Transverse colon (tissue), 4 donors: ENCODE data around the gene ACTN4. TPM values are rescaled to one million over a fixed set of nuclear protein-coding genes. Genes with fewer than 3 reads are reported as not detected.

Experiments used
- DNase-seq: peaks from one replicate; pipeline ENCODE4 v3.0.0-alpha.2; 2019
- H3K27ac ChIP-seq, 4 donors: fragments of 200-600 bp; sonication (generic); 2 replicates each; pipeline ENCODE4 v1.5.1; 2016 to 2018; ENCODE audit warnings: inconsistent platforms in 4 of 4
- H3K27me3 ChIP-seq: fragments of 200-600 bp; sonication (generic); 2 replicates; pipeline ENCODE4 v1.5.1; 2017; ENCODE audit warnings: inconsistent platforms
- H3K36me3 ChIP-seq, 4 donors: fragments of 200-600 bp; sonication (generic); 2 replicates each; pipeline ENCODE4 v1.5.1; 2017 to 2019; ENCODE audit warnings: inconsistent platforms in 4 of 4
- H3K4me1 ChIP-seq, 4 donors: fragments of 200-600 bp; sonication (generic); 2 replicates each; pipeline ENCODE4 v1.5.1; 2017 to 2020; ENCODE audit warnings: inconsistent platforms in 4 of 4
- H3K4me3 ChIP-seq, 4 donors: fragments of 200-600 bp; sonication (generic); 1 replicate in 1 of 4; 2 replicates in 3 of 4; pipeline versions ENCODE4 v1.5.1 to v1.6.1; 2017 to 2019; ENCODE audit warnings: inconsistent platforms in 4 of 4
- H3K9me3 ChIP-seq, 2 donors: fragments of 200-600 bp; sonication (generic); 2 replicates each; pipeline ENCODE4 v1.5.1; 2017 to 2019; ENCODE audit warnings: inconsistent platforms in 2 of 2
- EP300 ChIP-seq: sonication (generic); formaldehyde crosslinking; IDR thresholded peaks from one replicate; pipeline ENCODE4 v1.6.1; 2017; ENCODE audit warnings: antibody characterized with exemption, low read depth
- POLR2A ChIP-seq: fragments of 450-650 bp; IDR thresholded peaks from one replicate; pipeline ENCODE4 v1.6.1; 2016; ENCODE audit warnings: antibody characterized with exemption, mild to moderate bottlenecking, moderate library complexity
- POLR2AphosphoS5 ChIP-seq, 3 donors: sonication (generic); formaldehyde crosslinking; IDR thresholded peaks; one replicate each; pipeline ENCODE4 v1.6.1; 2016; ENCODE audit warnings: antibody characterized with exemption in 3 of 3
- WGBS, 2 donors: methylation state at CpG; one replicate each; pipeline ENCODE4 v1.1.5; 2018; ENCODE audit warnings: low coverage in 1 of 2; 5-methylcytosine and 5-hydroxymethylcytosine counted together
- in situ Hi-C, 4 donors: fragments of 200-750 bp; cut with MboI; loops; one replicate each; pipeline versions ENCODE4 v1.15.0 to v1.15.1; 2017; ENCODE audit warnings: low sequenced_read_pairs in 3 of 4, low pct_ligation_motif_present in 1 of 4, low pct_unique_long_range_greater_than_20kb in 1 of 4
- intact Hi-C: fragments of 100-400 bp; cut with DNase I; formaldehyde crosslinking; loops from one replicate; pipeline ENCODE4 v1.15.1; 2023; ENCODE audit warnings: low total_unique reads
- total RNA-seq, 4 donors: library from RNA; depleted of rRNA; stranded (reverse); fragments of >200 nt; gene quantifications; one replicate each; pipeline ENCODE4 v1.1.0, GENCODE V29; 2016
- TF ChIP-seq, protein P1 (sequence below), 5 experiments: fragments of 200-600 bp in 3 of 5; fragments of 450-650 bp in 2 of 5; sonication (generic) in 3 of 5; IDR thresholded peaks; 1 replicate in 2 of 5; 2 replicates in 3 of 5; pipeline ENCODE4 v1.5.1; 2016 to 2017; ENCODE audit warnings: antibody characterized with exemption in 5 of 5, inconsistent platforms in 3 of 5, mild to moderate bottlenecking in 2 of 5, moderate library complexity in 1 of 5

Gene ACTN4
- total RNA-seq, 4 donors from 2014 or later: 458 to 1,080 (median 723) TPM

DNA sequence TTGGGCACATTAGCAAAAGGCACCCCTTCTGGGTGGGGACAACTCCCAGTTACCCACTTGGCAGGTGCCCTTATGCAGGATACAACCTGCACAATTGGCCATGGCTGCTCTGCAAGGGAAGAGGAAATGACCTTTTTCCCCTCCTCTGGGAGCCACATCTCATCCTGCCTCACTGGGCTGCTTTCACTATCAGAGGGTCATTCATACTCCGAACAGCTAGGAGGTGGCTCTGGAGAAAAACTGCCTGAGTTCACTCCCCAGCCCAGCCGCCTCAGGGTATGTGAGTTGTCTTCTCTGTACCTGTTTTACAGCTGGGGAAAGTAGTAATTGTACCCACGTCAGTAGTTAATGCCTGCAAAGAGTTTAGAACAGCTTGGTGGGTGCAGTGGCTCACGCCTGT is 7.1 kb upstream of the ACTN4 start:
- in situ Hi-C loops: no loop called here
- Histone ChIP-seq H3K27me3 (no peaks in the 10 kb centered on the region), H3K27ac (peak overlapping the region; percentile 59 to 76 (median 70)), H3K9me3 (no peaks in the 10 kb centered on the region), H3K4me1 (peaks cover 5 to 59% (median 36%) of the 10 kb centered on the region in 4 donors), H3K36me3 (no peaks in the 10 kb centered on the region), H3K4me3 (no peak overlapping the region)
- TF ChIP-seq POLR2AphosphoS5 (IDR thresholded peaks at IDR 0.05) (peak in 2 of 3 donors; percentile 29 to 40), POLR2A (peak; percentile 24), EP300 (no peak)
- TF ChIP-seq, protein P1, sequence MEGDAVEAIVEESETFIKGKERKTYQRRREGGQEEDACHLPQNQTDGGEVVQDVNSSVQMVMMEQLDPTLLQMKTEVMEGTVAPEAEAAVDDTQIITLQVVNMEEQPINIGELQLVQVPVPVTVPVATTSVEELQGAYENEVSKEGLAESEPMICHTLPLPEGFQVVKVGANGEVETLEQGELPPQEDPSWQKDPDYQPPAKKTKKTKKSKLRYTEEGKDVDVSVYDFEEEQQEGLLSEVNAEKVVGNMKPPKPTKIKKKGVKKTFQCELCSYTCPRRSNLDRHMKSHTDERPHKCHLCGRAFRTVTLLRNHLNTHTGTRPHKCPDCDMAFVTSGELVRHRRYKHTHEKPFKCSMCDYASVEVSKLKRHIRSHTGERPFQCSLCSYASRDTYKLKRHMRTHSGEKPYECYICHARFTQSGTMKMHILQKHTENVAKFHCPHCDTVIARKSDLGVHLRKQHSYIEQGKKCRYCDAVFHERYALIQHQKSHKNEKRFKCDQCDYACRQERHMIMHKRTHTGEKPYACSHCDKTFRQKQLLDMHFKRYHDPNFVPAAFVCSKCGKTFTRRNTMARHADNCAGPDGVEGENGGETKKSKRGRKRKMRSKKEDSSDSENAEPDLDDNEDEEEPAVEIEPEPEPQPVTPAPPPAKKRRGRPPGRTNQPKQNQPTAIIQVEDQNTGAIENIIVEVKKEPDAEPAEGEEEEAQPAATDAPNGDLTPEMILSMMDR (IDR thresholded peaks at IDR 0.05): no peak
- intact Hi-C loops: loop anchor here (10.0 kb wide), 1 partner anchor 74 kb away; no protein-coding TSS in a partner anchor
- 57% methylated on average over 3 of the region's 4 CpGs; no CpG with 5 or more reads in 1 of the 2 donors for WGBS, 2 donors
- peak; percentile 53 for DNase-seq

DNA sequence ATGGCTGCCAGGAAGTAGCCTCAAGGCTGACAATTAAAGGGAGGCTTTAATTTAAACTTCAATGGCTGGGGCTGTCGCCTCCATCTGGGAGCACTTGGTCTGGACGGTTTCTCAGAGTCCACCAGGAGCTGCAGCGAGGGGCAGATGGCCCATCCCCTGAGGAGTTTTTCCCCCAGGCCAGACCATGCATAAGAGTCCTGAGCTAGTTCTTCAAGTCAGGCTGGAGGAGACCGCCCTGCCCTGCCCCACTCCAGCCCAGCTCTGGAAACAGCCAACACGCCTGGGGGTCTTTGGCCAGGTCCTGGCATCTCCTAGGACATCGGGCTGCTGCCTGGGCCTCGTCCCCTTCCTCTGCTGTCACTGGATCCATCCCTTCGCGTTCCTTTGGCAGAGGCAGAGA is 5.3 kb upstream of the ACTN4 start:
- TF ChIP-seq, protein P1 (IDR thresholded peaks at IDR 0.05): no peak
- no peak for TF ChIP-seq EP300
- no peak for TF ChIP-seq POLR2A
- no peak for TF ChIP-seq POLR2AphosphoS5 (IDR thresholded peaks at IDR 0.05)
- in situ Hi-C loops: no loop called here
- H3K27me3 ChIP-seq: no peaks in the 10 kb centered on the region
- intact Hi-C loops: loop anchor here (10.0 kb wide), 1 partner anchor 73 kb away; no protein-coding TSS in a partner anchor
- DNase-seq: no peak
- WGBS, 2 donors: 80 to 97% methylated on average over 6 to 8 of the region's 9 CpGs
- no peaks in the 10 kb centered on the region for H3K9me3 ChIP-seq
- H3K27ac ChIP-seq: peak overlapping the region; percentile 59 to 76 (median 70)
- peaks cover 0 to 61% (median 29%) of the 10 kb centered on the region in 4 donors for H3K4me1 ChIP-seq
- H3K36me3 ChIP-seq: no peaks in the 10 kb centered on the region
- no peak overlapping the region for H3K4me3 ChIP-seq

DNA sequence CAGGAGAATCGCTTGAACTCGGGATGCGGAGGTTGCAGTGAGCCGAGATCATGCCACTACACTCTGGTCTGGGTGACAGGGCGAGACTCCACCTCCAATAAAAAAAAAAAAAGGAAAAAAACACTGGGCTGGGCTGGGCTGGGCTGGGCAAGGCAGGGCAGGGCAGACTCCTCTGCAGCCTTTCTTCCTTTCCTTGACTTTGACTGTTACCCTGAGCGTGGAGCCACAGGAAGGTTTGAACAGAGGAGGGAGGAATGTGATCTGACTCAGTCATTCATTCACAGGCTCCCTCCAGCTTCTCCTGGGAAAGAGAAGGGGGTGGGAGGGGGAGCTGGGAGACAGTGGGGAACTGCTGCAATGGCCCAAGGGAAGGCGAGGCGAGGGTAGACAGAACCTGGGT is 2.7 kb upstream of the ACTN4 start:
- intact Hi-C loops: loop anchor here (10.0 kb wide), 1 partner anchor 70 kb away; no protein-coding TSS in a partner anchor
- H3K4me3 ChIP-seq: no peak overlapping the region
- WGBS, 2 donors: 69 to 78% methylated on average over 8 of the region's 8 CpGs

DNA sequence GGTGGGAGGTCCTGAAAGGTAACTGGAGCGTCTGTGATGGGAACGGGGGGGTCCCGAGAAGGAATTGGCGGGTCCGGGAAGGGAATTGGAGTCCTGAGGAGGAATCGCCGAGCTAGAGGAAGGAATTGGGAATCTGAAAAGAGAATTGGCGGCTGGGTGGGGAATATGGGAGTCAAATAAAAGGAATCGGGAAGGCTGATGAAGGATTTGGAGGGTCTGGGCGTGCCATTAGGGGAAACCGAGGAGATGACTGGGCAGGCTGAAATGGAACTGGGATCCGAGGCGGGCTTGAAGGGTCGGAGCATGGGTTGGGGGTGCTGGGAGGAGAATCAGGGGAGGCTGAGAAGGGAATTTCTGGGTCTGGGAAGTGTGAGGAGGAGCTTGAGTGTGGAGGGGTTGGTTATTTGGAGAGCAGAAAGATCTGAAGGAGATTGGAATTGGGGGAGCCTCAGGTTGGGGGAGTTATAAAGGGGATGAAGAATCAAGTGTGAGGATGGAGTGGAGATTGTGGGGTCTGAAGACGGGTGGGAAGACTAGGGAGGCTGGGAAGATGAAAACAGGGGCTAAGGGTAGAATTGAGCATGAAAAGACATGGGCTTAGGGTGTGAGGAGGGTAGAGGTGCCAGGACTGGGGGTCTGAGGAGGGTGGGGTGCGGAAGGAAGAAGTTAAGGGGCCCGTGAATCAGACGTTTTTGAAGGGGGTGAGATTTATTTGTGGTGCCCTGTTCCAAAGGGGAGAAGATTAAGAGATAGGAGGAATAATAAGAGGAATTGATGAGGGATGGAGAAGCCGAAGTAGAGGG is 718 bp downstream of the ACTN4 start:
- no peak for DNase-seq
- H3K27me3 ChIP-seq: no peaks in the 10 kb centered on the region
- in situ Hi-C loops: no loop called here

More for the DNA sequence above, 2.7 kb upstream of the ACTN4 start:
- Histone ChIP-seq H3K9me3 (no peaks in the 10 kb centered on the region), H3K36me3 (no peaks in the 10 kb centered on the region), H3K27me3 (no peaks in the 10 kb centered on the region), H3K27ac (peak overlapping the region; percentile 76 to 85 (median 81)), H3K4me1 (peaks cover under 1 to 61% (median 28%) of the 10 kb centered on the region in 4 donors)
- in situ Hi-C loops: no loop called here
- peak; percentile 61 for DNase-seq
- TF ChIP-seq, protein P1 (IDR thresholded peaks at IDR 0.05): no peak
- TF ChIP-seq POLR2A: peak; percentile 65
- peak; percentile 50 to 75 (median 59) for TF ChIP-seq POLR2AphosphoS5 (IDR thresholded peaks at IDR 0.05)
- TF ChIP-seq EP300: no peak

More for the DNA sequence above, 718 bp downstream of the ACTN4 start:
- no peaks in the 10 kb centered on the region for H3K36me3 ChIP-seq
- peaks cover 25 to 71% (median 50%) of the 10 kb centered on the region in 4 donors for H3K4me1 ChIP-seq
- TF ChIP-seq POLR2A: no peak
- TF ChIP-seq POLR2AphosphoS5 (IDR thresholded peaks at IDR 0.05): no peak
- TF ChIP-seq EP300: no peak
- TF ChIP-seq, protein P1 (IDR thresholded peaks at IDR 0.05): no peak
- H3K9me3 ChIP-seq: no peaks in the 10 kb centered on the region
- intact Hi-C loops: loop anchor here (10.0 kb wide), 1 partner anchor 67 kb away; no protein-coding TSS in a partner anchor
- WGBS, 2 donors: 0 to 1% methylated on average over 13 to 19 of the region's 19 CpGs
- peak overlapping the region; percentile 99 to 100 (median 99) for H3K27ac ChIP-seq
- H3K4me3 ChIP-seq: peak overlapping the region; percentile 92 to 100 (median 98)
